Muscle of leg (tissue), 11 donors: ENCODE data around the gene COL7A1. TPM values are rescaled to one million over a fixed set of nuclear protein-coding genes. Genes with fewer than 3 reads are reported as not detected.

ENCODE experiments used
- DNase-seq: peaks from one replicate; pipeline ENCODE4 v3.0.0; 2013
- H3K27ac ChIP-seq: one replicate; pipeline ENCODE4 v1.5.1; 2013; ENCODE audit warnings: mild to moderate bottlenecking, low read length, control low read depth
- H3K27me3 ChIP-seq: one replicate; pipeline ENCODE4 v1.6.1; 2013; ENCODE audit warnings: low read length; ENCODE audit not compliant: control insufficient read depth, insufficient read depth
- H3K36me3 ChIP-seq: one replicate; pipeline ENCODE4 v1.6.1; 2013; ENCODE audit warnings: low read length; ENCODE audit not compliant: control insufficient read depth, insufficient read depth
- H3K4me1 ChIP-seq: one replicate; pipeline ENCODE4 v1.6.1; 2013; ENCODE audit warnings: low read length; ENCODE audit not compliant: control insufficient read depth, insufficient read depth
- H3K4me3 ChIP-seq: one replicate; pipeline ENCODE4 v1.5.1; 2013; ENCODE audit warnings: low read length, control low read depth
- H3K9me3 ChIP-seq: replicated peaks from 2 replicates; pipeline ENCODE4 v1.6.1; 2013; ENCODE audit warnings: low read depth, low read length; ENCODE audit not compliant: control insufficient read depth
- WGBS: methylation state at CpG from one replicate; pipeline ENCODE4 v1.1.5; 2013; ENCODE audit warnings: missing lambda C conversion rate; ENCODE audit not compliant: insufficient coverage; 5-methylcytosine and 5-hydroxymethylcytosine counted together
- polyA plus RNA-seq, 8 donors: library from polyadenylated mRNA; unstranded; fragments of 120-200 nt; gene quantifications; one replicate each; pipeline versions ENCODE4 v1.2.1 to v1.2.3, GENCODE V29; 2013; ENCODE audit warnings: inconsistent platforms in 1 of 8, low replicate concordance in 1 of 8; ENCODE audit not compliant: insufficient read length in 8 of 8, insufficient read depth in 1 of 8
- total RNA-seq: library from RNA; stranded (reverse); fragments of 120-200 nt; gene quantifications from one replicate; pipeline ENCODE4 v1.2.4, GENCODE V29; 2013

COL7A1 gene
- total and polyA plus RNA-seq, 9 donors, result 3.1 to 37.0 (median 7.6) TPM

DNA sequence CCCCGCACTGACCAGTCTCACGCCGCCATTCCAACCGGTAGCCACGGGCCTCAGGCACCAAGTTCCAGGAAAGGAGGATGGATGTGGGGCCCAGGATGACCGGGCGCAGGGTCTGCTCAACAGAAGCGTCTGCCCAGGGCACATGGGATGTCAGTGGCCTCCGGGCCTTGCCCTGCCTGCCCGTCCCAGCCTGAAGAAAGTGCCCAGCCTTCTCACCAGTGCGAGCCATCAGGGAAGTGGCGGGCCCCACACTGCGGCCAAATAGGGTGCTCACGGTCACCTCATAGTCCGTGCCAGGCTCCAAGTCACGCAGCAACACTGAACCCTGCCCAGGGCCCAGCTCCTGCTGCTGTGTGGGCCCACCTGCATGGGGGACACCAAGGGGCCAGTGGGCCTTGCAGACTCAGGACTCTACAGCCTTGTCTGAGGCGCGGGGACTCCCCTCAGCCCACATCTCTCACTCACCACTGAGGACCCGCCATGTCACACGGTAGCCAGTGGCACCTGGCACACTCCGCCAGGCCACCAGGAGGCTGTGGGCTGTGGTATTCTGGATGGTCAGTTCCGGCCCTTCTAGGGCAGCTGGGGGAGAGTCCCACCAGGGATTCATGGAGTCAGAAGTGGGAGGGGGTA, 3.1 kb downstream of the COL7A1 start:
- Histone ChIP-seq H3K9me3 (no peaks in the 10 kb centered on the region), H3K4me3 (no peak overlapping the region), H3K27ac (no peak overlapping the region), H3K36me3 (peaks cover under 1% of the 10 kb centered on the region), H3K27me3 (peaks cover 38% of the 10 kb centered on the region), H3K4me1 (peaks cover 19% of the 10 kb centered on the region)
- no peak for DNase-seq
- 89% methylated on average over 16 of the region's 22 CpGs for WGBS

DNA sequence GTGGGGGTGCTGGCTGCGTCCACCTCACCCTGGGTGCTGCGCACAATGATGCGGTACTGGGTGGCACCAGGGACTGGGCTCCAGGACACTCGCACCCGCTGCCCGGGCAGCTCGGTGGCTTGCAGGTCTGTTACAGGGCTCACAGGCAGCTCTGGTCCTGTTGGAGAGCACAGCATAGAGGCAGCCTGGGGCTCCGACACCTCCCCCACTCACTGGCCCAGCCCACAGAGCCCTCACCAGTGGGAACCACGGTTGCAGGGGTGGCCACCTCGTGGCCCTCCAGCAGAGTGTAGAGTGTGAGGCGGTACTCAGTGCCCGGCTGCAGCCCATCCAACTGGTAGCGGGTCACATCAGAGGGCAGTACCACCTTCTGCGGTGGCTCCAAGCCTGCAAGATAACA, 3.7 kb downstream of the COL7A1 start:
- DNase-seq, result no peak
- peaks cover 38% of the 10 kb centered on the region for H3K27me3 ChIP-seq
- WGBS, result 88% methylated on average over 14 of the region's 14 CpGs
- no peaks in the 10 kb centered on the region for H3K36me3 ChIP-seq
- H3K9me3 ChIP-seq, result no peaks in the 10 kb centered on the region
- H3K4me1 ChIP-seq, result peaks cover 17% of the 10 kb centered on the region
- no peak overlapping the region for H3K4me3 ChIP-seq
- H3K27ac ChIP-seq, result no peak overlapping the region

DNA sequence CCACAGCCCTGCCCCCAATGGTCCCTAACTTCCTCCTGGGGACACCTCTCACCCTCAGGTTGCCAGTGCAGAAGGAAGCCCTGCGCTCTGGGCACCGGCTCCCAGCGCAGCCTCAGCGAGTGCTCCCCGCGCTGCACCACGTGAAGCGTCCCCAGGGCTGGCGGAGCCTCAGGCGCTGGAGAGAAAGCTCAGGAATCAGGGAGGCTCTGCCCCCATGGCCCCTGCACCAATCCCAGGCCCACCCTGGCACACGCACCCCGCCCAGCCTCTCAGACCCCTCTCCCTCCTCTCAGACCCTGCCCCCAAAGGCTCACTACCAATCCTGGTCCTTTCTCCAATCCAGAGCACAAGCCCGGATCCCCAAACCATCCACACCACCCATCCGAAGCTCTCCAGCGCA, 6.9 kb downstream of the COL7A1 start:
- Histone ChIP-seq H3K4me1 (no peaks in the 10 kb centered on the region), H3K36me3 (no peaks in the 10 kb centered on the region), H3K9me3 (no peaks in the 10 kb centered on the region), H3K27me3 (peaks cover 11% of the 10 kb centered on the region), H3K4me3 (no peak overlapping the region), H3K27ac (no peak overlapping the region)
- 44% methylated on average over 15 of the region's 15 CpGs for WGBS
- DNase-seq, result no peak

DNA sequence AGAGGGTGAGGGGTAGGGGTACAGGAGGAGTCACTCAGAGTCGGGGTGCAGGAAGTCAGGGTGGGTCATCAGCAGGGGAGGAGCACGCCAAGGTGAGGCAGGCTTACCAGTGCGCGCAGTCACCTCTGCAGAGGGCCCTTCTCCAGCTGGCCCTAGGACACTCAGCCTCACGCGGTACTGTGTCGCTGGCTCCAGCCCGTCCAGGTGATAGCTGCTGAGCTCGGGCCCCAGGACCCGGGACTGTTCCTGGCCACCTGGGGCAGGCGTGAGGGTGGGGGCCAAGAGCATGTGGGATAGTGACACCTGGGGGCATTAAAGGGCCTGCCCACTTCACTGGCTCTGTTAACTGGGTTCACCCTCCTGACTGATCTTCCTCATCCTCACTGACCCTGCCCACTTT, 7.4 kb downstream of the COL7A1 start:
- Histone ChIP-seq H3K4me3 (no peak overlapping the region), H3K36me3 (no peaks in the 10 kb centered on the region), H3K27ac (no peak overlapping the region), H3K9me3 (no peaks in the 10 kb centered on the region), H3K4me1 (no peaks in the 10 kb centered on the region), H3K27me3 (peaks cover 8% of the 10 kb centered on the region)
- 77% methylated on average over 8 of the region's 11 CpGs for WGBS
- DNase-seq, result no peak

DNA sequence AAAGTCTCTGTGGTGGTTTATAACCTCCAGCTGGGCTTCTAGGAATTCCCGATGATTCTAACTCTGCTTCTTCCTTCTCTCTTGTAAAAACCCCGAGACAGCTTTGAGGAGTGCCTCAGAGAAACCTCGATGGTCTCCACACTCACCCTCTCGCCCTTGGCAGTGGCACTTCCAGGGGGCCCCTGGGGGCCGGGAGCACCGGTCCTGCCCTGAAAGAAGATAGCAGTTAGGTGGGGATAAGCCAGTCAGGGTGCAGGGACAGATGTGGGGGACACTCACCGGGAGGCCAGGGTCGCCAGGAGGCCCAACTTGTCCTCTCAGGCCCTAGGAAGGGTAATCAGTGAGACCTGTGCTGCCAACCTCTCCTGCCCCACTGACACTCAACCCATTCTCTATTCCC, 9.7 kb downstream of the COL7A1 start:
- no peak overlapping the region for H3K27ac ChIP-seq
- WGBS, result 79% methylated on average over 2 of the region's 8 CpGs
- peaks cover 8% of the 10 kb centered on the region for H3K27me3 ChIP-seq
- H3K4me3 ChIP-seq, result no peak overlapping the region
- H3K36me3 ChIP-seq, result no peaks in the 10 kb centered on the region
- no peaks in the 10 kb centered on the region for H3K9me3 ChIP-seq
- H3K4me1 ChIP-seq, result no peaks in the 10 kb centered on the region
- no peak for DNase-seq

DNA sequence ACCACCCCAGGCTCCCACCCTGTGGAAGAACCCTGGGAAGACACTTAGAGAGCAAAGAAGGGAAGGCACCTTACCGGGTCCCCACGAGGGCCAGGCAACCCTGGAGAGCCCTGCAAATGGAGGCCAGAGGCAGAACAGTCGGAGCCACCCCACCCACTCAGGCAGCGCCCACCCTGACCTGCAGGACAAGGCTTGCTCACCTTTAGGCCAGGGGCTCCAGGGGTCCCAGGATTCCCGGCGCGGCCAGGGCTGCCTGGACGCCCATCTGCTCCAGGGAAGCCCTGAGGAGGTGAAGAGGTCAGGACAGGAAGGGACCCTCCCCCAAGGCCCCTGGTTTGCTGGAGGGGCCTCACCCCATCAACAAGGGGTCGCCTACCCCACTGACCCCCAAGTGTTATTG, 10.3 kb downstream of the COL7A1 start:
- Histone ChIP-seq H3K27ac (no peak overlapping the region), H3K4me1 (no peaks in the 10 kb centered on the region), H3K36me3 (no peaks in the 10 kb centered on the region), H3K4me3 (no peak overlapping the region), H3K9me3 (no peaks in the 10 kb centered on the region), H3K27me3 (peaks cover 5% of the 10 kb centered on the region)
- no peak for DNase-seq
- 55% methylated on average over 2 of the region's 9 CpGs for WGBS

DNA sequence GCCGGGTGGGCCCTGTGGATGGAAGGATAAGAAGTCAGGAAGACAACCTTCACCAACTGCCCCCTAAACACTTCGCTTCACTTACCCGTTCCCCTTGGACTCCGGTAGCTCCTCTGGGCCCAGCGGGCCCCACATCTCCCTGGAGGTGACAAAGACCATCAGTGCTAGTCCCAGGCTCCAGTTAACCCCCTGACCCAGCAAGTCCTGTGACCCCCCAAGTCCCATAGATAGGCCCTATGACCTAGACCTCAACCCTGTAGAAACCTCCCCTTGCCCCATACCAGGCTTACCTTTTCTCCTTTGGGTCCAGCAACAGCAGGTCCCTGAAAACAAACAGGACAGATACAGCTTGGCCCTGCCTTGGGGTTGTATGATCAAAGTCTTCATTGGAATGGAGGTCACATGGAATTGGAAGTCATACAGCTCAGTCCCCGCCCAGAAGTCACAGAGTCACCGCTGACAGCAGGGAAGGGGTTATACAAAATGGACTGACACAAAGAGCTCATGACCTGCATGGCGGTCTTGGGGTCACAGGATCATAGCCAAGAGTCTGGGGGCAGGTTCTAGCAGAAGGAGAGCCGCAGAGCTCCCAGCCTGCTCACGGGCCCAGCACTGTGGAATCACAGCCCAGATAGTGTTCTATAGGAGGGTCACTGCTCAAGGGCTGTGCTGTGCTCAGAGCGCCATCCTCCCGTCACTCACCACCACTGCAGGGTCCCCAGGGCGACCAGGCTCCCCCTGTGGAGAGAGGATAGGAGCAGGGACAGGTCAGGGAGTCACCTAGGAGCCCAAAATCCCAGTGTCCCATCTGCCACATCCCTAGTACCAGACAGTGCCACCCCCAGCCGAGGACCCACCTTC, 13.3 kb downstream of the COL7A1 start:
- Histone ChIP-seq H3K4me1 (no peaks in the 10 kb centered on the region), H3K4me3 (no peak overlapping the region), H3K27ac (no peak overlapping the region), H3K27me3 (no peaks in the 10 kb centered on the region), H3K9me3 (no peaks in the 10 kb centered on the region), H3K36me3 (no peaks in the 10 kb centered on the region)
- 89% methylated on average over 11 of the region's 14 CpGs for WGBS
- DNase-seq, result no peak

DNA sequence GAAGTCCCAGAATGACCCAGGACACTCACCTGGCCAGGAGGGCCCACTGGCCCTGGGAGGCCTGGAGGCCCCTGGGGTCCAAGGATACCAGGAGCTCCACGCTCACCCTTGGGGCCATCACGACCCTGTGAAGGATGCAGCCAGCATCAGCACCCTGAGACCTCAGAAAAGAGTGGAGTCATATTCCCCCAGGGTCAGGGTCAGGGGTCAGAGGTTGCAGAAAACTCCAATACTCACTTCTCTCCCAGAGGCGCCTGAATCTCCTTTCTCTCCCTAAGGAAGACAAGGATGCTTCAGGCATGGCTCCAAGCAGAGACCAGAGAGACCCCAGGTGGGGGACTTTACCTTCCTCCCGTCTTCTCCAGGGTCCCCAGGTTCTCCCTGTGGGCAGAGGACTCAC, 18.5 kb downstream of the COL7A1 start:
- H3K4me1 ChIP-seq, result no peaks in the 10 kb centered on the region
- DNase-seq, result no peak
- 72% methylated on average over 4 of the region's 4 CpGs for WGBS
- H3K4me3 ChIP-seq, result no peak overlapping the region
- H3K27me3 ChIP-seq, result no peaks in the 10 kb centered on the region
- no peaks in the 10 kb centered on the region for H3K36me3 ChIP-seq
- no peak overlapping the region for H3K27ac ChIP-seq
- no peaks in the 10 kb centered on the region for H3K9me3 ChIP-seq

DNA sequence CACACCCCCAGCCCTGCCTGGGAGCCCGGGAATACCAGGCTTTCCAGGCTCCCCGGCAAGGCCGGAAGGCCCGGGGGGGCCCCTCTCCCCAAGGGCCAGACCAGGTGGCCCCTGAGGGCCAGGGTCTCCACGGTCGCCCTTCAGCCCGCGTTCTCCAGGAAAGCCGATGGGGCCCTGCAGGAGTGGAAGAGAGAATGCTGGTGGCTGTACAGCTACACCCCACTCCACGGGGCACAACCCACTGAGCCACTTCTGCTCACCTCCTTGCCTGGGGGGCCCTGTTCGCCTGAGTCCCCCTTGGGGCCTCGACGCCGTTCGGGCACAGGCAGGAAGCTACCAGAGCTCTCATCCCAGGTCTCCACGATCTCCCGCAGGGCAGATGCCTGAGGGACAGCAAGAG, 19.8 kb downstream of the COL7A1 start:
- H3K36me3 ChIP-seq, result no peaks in the 10 kb centered on the region
- H3K9me3 ChIP-seq, result no peaks in the 10 kb centered on the region
- WGBS, result 83% methylated on average over 7 of the region's 17 CpGs
- no peak overlapping the region for H3K27ac ChIP-seq
- H3K27me3 ChIP-seq, result no peaks in the 10 kb centered on the region
- DNase-seq, result no peak
- no peaks in the 10 kb centered on the region for H3K4me1 ChIP-seq
- H3K4me3 ChIP-seq, result no peak overlapping the region

DNA sequence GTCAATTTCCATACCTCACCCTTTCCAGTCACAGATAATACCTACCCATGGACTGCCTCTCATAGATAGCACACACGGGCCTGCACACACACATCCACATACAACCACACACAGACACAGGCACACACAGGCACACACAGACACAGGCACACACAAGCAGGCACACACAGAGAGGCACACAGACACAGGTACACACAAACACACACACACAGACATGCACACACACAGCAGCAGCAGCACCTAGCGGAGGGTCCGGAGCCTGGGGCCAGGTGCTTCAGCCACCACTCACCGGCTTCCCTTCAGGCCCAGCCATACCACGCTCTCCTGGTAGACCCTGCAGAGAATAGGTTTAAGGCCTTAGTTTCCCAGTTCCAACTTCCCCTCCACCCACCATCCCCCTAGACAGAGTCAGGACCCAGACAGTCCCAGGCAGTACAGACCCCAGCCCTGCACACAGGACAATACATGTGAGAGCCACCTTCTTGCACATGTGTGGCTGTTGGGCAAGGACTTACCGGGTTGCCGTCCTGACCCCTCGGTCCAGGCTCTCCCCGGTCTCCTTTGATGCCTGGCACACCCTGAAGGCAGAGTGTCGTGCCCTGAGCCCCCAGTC, 21.1 kb downstream of the COL7A1 start:
- no peaks in the 10 kb centered on the region for H3K4me1 ChIP-seq
- 90% methylated on average over 9 of the region's 10 CpGs for WGBS
- H3K27ac ChIP-seq, result no peak overlapping the region
- H3K27me3 ChIP-seq, result no peaks in the 10 kb centered on the region
- no peaks in the 10 kb centered on the region for H3K36me3 ChIP-seq
- H3K4me3 ChIP-seq, result no peak overlapping the region
- no peaks in the 10 kb centered on the region for H3K9me3 ChIP-seq
- DNase-seq, result no peak
